NOMO-1 treated with dmso at 0.1 percent for 144 hours (cell line): ENCODE measurements around the gene SCRN1.

Experiments
- DNase-seq: peaks from one replicate; lab custom pipeline; 2025; ENCODE audit not compliant: unreplicated experiment; lab: John Stamatoyannopoulos, UW

SCRN1 gene

GRCh38 chr7:30005464-30005863, 15.9 kb upstream of the SCRN1 start:
- DNase-seq, result no peak

GRCh38 chr7:30003098-30003497, 13.5 kb upstream of the SCRN1 start:
- DNase-seq, result no peak

GRCh38 chr7:30001998-30002397, 12.4 kb upstream of the SCRN1 start:
- no peak for DNase-seq

GRCh38 chr7:29998489-29998888, 8.9 kb upstream of the SCRN1 start:
- no peak for DNase-seq

GRCh38 chr7:29996321-29996720, 6.7 kb upstream of the SCRN1 start:
- DNase-seq, result no peak

GRCh38 chr7:29995652-29996051, 6.1 kb upstream of the SCRN1 start:
- DNase-seq, result no peak

- DNase-seq, result no peak
Observed at GRCh38 chr7:29993140-29993539, 3.5 kb upstream of the SCRN1 start.

GRCh38 chr7:29991937-29992336, 2.3 kb upstream of the SCRN1 start:
- DNase-seq, result no peak

- DNase-seq, result no peak
Observed at GRCh38 chr7:29990931-29991330, 1.3 kb upstream of the SCRN1 start.

GRCh38 chr7:29988424-29989256, 961 bp downstream of the SCRN1 start:
- no peak for DNase-seq

- no peak for DNase-seq
Observed at GRCh38 chr7:29987811-29988317, 1.7 kb downstream of the SCRN1 start.

- no peak for DNase-seq
Observed at GRCh38 chr7:29987083-29987482, 2.5 kb downstream of the SCRN1 start.

- DNase-seq, result no peak
Observed at GRCh38 chr7:29980151-29980550, 9.4 kb downstream of the SCRN1 start.

GRCh38 chr7:29977886-29978651, 11.5 kb downstream of the SCRN1 start:
- DNase-seq, result no peak

GRCh38 chr7:29976673-29977415, 12.8 kb downstream of the SCRN1 start:
- no peak for DNase-seq

GRCh38 chr7:29976266-29976665, 13.3 kb downstream of the SCRN1 start:
- DNase-seq, result no peak

GRCh38 chr7:29975561-29975960, 14.0 kb downstream of the SCRN1 start:
- DNase-seq, result no peak

- no peak for DNase-seq
Observed at GRCh38 chr7:29974286-29974685, 15.3 kb downstream of the SCRN1 start.

GRCh38 chr7:29972315-29972669, 17.3 kb downstream of the SCRN1 start:
- no peak for DNase-seq

- no peak for DNase-seq
Observed at GRCh38 chr7:29971566-29972314, 17.9 kb downstream of the SCRN1 start.

- no peak for DNase-seq
Observed at GRCh38 chr7:29970158-29970557, 19.4 kb downstream of the SCRN1 start.
